BE2C (cell line): ENCODE data around the gene PARD3.

Source experiments
- DNase-seq: peaks from one replicate; pipeline ENCODE4 v3.0.0-alpha.2; 2020
- H3K27me3 ChIP-seq: fragments of 250-450 bp; sonication (Bioruptor Pico); 2 replicates; pipeline ENCODE4 v1.5.1; 2020; ENCODE audit warnings: mild to moderate bottlenecking
- H3K36me3 ChIP-seq: fragments of 250-450 bp; sonication (Bioruptor Pico); 2 replicates; pipeline ENCODE4 v1.5.1; 2020; ENCODE audit warnings: mild to moderate bottlenecking
- H3K4me1 ChIP-seq: fragments of 250-450 bp; sonication (Bioruptor Pico); 2 replicates; pipeline ENCODE4 v1.5.1; 2020
- H3K4me3 ChIP-seq: 2 replicates; pipeline ENCODE4 v1.5.1; 2011; ENCODE audit warnings: low read depth, low read length
- H3K9me3 ChIP-seq: fragments of 250-450 bp; sonication (Bioruptor Pico); 2 replicates; pipeline ENCODE4 v1.5.1; 2020
- TF ChIP-seq, protein P1 (sequence below): IDR thresholded peaks from 2 replicates; pipeline ENCODE4 v1.5.1; 2012; ENCODE audit warnings: mild to moderate bottlenecking, low read depth, low read length

The PARD3 gene

DNA sequence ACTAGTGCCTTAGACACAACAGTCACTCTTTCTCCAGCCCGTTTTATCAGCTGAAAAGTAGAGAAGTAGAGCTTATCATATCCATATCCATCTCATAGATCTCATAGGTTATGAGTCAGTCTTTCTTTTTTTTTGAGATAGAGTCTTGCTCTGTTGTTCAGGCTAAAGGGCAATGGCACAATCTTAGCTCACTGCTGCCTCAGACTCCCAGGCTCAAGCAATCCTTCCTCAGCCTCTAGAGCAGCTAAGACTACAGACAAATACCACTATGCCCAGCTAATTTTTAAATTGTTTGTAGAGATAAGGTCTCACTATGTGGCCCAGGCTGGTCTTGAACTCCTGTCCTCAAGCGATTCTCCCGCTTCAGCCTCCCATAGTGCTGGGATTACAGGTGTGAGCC lies 2.5 kb upstream of the PARD3 start:
- H3K36me3 ChIP-seq = no peaks in the 10 kb centered on the region
- TF ChIP-seq, protein P1, sequence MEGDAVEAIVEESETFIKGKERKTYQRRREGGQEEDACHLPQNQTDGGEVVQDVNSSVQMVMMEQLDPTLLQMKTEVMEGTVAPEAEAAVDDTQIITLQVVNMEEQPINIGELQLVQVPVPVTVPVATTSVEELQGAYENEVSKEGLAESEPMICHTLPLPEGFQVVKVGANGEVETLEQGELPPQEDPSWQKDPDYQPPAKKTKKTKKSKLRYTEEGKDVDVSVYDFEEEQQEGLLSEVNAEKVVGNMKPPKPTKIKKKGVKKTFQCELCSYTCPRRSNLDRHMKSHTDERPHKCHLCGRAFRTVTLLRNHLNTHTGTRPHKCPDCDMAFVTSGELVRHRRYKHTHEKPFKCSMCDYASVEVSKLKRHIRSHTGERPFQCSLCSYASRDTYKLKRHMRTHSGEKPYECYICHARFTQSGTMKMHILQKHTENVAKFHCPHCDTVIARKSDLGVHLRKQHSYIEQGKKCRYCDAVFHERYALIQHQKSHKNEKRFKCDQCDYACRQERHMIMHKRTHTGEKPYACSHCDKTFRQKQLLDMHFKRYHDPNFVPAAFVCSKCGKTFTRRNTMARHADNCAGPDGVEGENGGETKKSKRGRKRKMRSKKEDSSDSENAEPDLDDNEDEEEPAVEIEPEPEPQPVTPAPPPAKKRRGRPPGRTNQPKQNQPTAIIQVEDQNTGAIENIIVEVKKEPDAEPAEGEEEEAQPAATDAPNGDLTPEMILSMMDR = no peak

DNA sequence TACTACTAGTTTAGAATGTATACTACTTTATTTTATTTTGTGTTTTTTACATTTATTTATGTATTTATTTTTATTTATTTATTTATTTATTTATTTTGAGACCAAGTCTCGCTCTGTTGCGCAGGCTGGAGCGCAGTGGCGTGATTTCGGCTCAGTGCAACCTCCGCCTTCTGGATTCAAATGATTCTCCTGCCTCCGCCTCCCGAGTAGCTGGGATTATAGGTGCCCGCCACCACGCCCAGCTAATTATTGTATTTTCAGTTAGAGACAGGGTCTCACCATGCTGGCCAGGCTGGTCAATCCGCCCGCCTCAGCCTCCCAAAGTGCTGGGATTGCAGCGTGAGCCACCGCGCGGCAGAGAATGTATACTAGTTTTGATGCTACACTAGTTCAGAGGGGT lies 2.0 kb upstream of the PARD3 start:
- H3K4me3 ChIP-seq = no peak overlapping the region
- H3K9me3 ChIP-seq = no peaks in the 10 kb centered on the region
- no peak for DNase-seq
- H3K36me3 ChIP-seq = no peaks in the 10 kb centered on the region
- TF ChIP-seq, protein P1 = no peak
- no peaks in the 10 kb centered on the region; the same call in 1 of the 2 replicates for H3K4me1 ChIP-seq
- H3K27me3 ChIP-seq = no peaks in the 10 kb centered on the region

More for the DNA sequence above, 2.5 kb upstream of the PARD3 start:
- DNase-seq = no peak
- no peak overlapping the region for H3K4me3 ChIP-seq
- no peaks in the 10 kb centered on the region for H3K27me3 ChIP-seq
- H3K9me3 ChIP-seq = no peaks in the 10 kb centered on the region
- no peaks in the 10 kb centered on the region; the same call in 1 of the 2 replicates for H3K4me1 ChIP-seq

DNA sequence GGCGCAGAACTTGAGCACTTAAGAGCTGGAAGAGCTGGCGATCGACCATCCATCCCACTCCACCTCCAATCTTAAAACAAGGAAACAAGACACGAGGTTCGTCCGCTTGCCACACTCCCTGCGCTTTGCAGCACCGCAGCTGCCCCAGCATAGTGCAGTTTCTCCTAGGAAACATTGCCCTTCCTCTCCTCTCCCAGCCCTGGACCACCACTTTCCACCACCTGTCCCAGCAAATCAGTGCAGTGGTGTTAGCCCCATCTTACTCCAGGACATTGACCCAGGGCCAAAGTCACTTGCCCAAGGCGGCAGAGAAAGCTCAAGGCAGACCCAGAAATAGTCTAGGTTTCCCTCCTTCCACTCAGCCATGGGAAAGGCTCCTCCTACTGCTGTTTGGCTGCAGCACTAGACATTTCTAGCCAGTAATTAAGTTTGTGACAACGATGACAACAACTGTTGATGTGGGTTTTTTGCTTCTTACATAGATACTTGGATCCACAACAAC lies 1.5 kb upstream of the PARD3 start:
- TF ChIP-seq, protein P1 = peak; percentile 12; the same call in 1 of the 2 replicates
- Histone ChIP-seq H3K36me3 (no peaks in the 10 kb centered on the region), H3K27me3 (no peaks in the 10 kb centered on the region), H3K4me1 (no peaks in the 10 kb centered on the region; the same call in 1 of the 2 replicates), H3K9me3 (no peaks in the 10 kb centered on the region), H3K4me3 (peak overlapping the region; percentile 56)
- DNase-seq = peak; percentile 35

DNA sequence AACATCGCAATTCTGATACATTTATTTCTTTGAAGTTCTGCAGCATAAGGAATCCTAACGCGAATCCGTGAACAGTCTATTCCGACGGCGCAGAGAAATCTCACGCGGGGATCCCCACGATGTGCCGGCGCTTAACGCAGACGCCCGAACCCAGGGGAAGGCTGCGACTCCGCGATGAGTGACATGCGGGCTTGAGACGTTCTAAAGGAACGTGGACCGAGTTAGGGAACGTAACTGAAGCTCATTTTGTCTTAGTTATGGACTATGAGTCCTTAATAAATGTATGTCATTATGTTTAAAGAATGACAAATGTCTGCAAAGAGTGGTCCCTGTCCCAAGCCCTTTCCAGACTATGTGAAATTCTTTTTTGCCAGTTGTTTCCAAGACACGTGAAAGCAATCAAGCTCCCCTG lies 995 bp upstream of the PARD3 start:
- no peaks in the 10 kb centered on the region for H3K27me3 ChIP-seq
- peak overlapping the region; percentile 56 for H3K4me3 ChIP-seq
- H3K4me1 ChIP-seq = no peaks in the 10 kb centered on the region; the same call in 1 of the 2 replicates
- H3K9me3 ChIP-seq = no peaks in the 10 kb centered on the region
- no peaks in the 10 kb centered on the region for H3K36me3 ChIP-seq
- no peak for DNase-seq
- TF ChIP-seq, protein P1 = no peak

DNA sequence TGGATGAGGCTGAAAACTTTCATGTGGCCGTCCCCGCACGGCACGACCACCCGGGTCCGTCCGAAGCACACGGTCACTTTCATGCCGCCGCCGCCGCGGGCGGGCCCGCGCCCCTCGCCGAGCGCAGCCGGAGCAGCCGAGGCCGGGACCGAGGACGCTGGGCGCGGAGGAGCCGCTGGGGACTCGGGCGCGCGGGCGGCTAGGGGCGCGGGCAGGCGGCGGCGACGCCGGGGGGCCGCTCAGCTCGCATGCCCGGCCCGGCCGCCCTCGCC lies 247 bp downstream of the PARD3 start:
- H3K9me3 ChIP-seq = no peaks in the 10 kb centered on the region
- peak overlapping the region; percentile 72 for H3K4me3 ChIP-seq
- TF ChIP-seq, protein P1 = no peak
- no peaks in the 10 kb centered on the region for H3K36me3 ChIP-seq
- no peaks in the 10 kb centered on the region for H3K27me3 ChIP-seq
- H3K4me1 ChIP-seq = no peaks in the 10 kb centered on the region; the same call in 1 of the 2 replicates
- no peak for DNase-seq

DNA sequence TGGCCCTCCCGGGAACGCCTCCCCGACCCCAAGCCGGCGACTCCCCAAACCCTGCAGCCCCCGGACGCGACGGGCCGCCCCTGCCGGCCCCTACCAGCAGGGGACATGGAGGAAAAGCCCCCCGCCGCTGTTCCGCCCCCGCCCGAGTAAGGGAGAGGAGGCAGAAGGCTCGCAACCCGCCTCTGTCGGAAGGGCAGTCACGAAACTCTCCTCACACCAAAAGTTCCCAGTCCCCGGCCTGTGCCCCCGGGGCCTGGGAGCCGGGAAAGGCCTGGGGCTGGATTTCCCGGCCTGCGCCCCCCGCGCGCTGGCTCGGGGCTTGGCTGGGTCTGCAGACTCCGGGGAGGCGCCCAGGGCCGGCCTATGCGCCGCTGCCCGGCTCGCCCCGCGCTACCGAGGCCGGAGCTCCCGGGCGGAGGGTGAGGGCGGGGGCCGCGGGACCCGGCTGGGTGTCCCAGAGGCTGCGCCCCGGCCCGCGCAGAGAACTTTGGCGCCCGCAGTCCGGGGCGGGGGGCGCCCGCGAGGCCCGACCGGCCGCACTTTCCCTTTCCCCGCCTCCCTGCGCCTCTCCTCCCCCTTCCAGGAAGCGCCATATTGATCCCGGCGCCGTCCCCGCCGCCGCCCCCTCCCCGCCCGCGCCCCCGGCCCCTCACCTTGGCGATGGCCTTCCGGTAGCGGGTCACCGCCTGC lies 728 bp downstream of the PARD3 start:
- no peaks in the 10 kb centered on the region for H3K9me3 ChIP-seq
- H3K4me1 ChIP-seq = peaks cover under 1% of the 10 kb centered on the region; the same call in 1 of the 2 replicates
- no peaks in the 10 kb centered on the region for H3K36me3 ChIP-seq
- DNase-seq = peak; percentile 56
- no peaks in the 10 kb centered on the region for H3K27me3 ChIP-seq
- TF ChIP-seq, protein P1 = no peak
- H3K4me3 ChIP-seq = peak overlapping the region; percentile 72
